ENCODE results near the gene STXBP2.

The STXBP2 gene

GRCh38 chr19:7610491-7611240 lies 26.2 kb upstream of the STXBP2 start:
- no peak for DNase-seq
- Histone ChIP-seq H3K9ac (ENCODE audit: low read depth, low read length) (no peak overlapping the region), H3K9me3 (ENCODE audit: insufficient read depth, low read length, severe bottlenecking) (no peaks in the 10 kb centered on the region), H4K20me1 (ENCODE audit: insufficient read depth, low read length) (no peaks in the 10 kb centered on the region), H3K4me1 (ENCODE audit: insufficient read depth, low read length) (no peaks in the 10 kb centered on the region), H3K27ac (ENCODE audit: low read length) (no peak overlapping the region), H3K4me2 (ENCODE audit: insufficient read depth, low read length) (no peak overlapping the region), H3K79me2 (ENCODE audit: insufficient read depth, low read length) (no peaks in the 10 kb centered on the region), H3K4me3 (ENCODE audit: low read depth in 1 of 2, low read length in 2 of 2) (no peak overlapping the region), H2AFZ (ENCODE audit: low read depth, low read length) (no peak overlapping the region), H3K36me3 (ENCODE audit: insufficient read depth, low read length) (no peaks in the 10 kb centered on the region), H3K27me3 (ENCODE audit: insufficient read depth, low read length, poor library complexity) (no peaks in the 10 kb centered on the region)
- ATAC-seq (ENCODE audit: insufficient read depth, low read depth) = no peak
- TF ChIP-seq CTCF (IDR thresholded peaks at IDR 0.05; ENCODE audit: borderline replicate concordance, extremely low read depth, low read length, poor library complexity, severe bottlenecking) (no peak), EZH2 (IDR thresholded peaks at IDR 0.05; ENCODE audit: borderline replicate concordance, low read depth, low read length, severe bottlenecking) (no peak)

- DNase-seq = no peak
- H3K4me2 ChIP-seq (ENCODE audit: insufficient read depth, low read length) = no peak overlapping the region
- H3K9me3 ChIP-seq (ENCODE audit: insufficient read depth, low read length, severe bottlenecking) = no peaks in the 10 kb centered on the region
- H2AFZ ChIP-seq (ENCODE audit: low read depth, low read length) = no peak overlapping the region
- H4K20me1 ChIP-seq (ENCODE audit: insufficient read depth, low read length) = no peaks in the 10 kb centered on the region
- H3K27ac ChIP-seq (ENCODE audit: low read length) = no peak overlapping the region
- H3K36me3 ChIP-seq (ENCODE audit: insufficient read depth, low read length) = no peaks in the 10 kb centered on the region
- TF ChIP-seq EZH2 (IDR thresholded peaks at IDR 0.05; ENCODE audit: borderline replicate concordance, low read depth, low read length, severe bottlenecking) = no peak
- ATAC-seq (ENCODE audit: insufficient read depth, low read depth) = no peak
- no peak overlapping the region for H3K9ac ChIP-seq (ENCODE audit: low read depth, low read length)
- no peaks in the 10 kb centered on the region for H3K4me1 ChIP-seq (ENCODE audit: insufficient read depth, low read length)
- H3K79me2 ChIP-seq (ENCODE audit: insufficient read depth, low read length) = no peaks in the 10 kb centered on the region
- no peak overlapping the region for H3K4me3 ChIP-seq (ENCODE audit: low read depth in 1 of 2, low read length in 2 of 2)
- H3K27me3 ChIP-seq (ENCODE audit: insufficient read depth, low read length, poor library complexity) = no peaks in the 10 kb centered on the region
Measured at GRCh38 chr19:7611541-7612279, 25.2 kb upstream of the STXBP2 start.

GRCh38 chr19:7612282-7613274 lies 24.3 kb upstream of the STXBP2 start:
- Histone ChIP-seq H4K20me1 (ENCODE audit: insufficient read depth, low read length) (no peaks in the 10 kb centered on the region), H3K79me2 (ENCODE audit: insufficient read depth, low read length) (no peaks in the 10 kb centered on the region), H3K27me3 (ENCODE audit: insufficient read depth, low read length, poor library complexity) (no peaks in the 10 kb centered on the region), H3K27ac (ENCODE audit: low read length) (no peak overlapping the region), H3K9me3 (ENCODE audit: insufficient read depth, low read length, severe bottlenecking) (no peaks in the 10 kb centered on the region), H3K4me1 (ENCODE audit: insufficient read depth, low read length) (no peaks in the 10 kb centered on the region), H2AFZ (ENCODE audit: low read depth, low read length) (no peak overlapping the region), H3K4me3 (ENCODE audit: low read depth in 1 of 2, low read length in 2 of 2) (no peak overlapping the region), H3K9ac (ENCODE audit: low read depth, low read length) (no peak overlapping the region), H3K36me3 (ENCODE audit: insufficient read depth, low read length) (no peaks in the 10 kb centered on the region), H3K4me2 (ENCODE audit: insufficient read depth, low read length) (no peak overlapping the region)
- no peak for ATAC-seq (ENCODE audit: insufficient read depth, low read depth)
- TF ChIP-seq CTCF (IDR thresholded peaks at IDR 0.05; ENCODE audit: borderline replicate concordance, extremely low read depth, low read length, poor library complexity, severe bottlenecking) (no peak), EZH2 (IDR thresholded peaks at IDR 0.05; ENCODE audit: borderline replicate concordance, low read depth, low read length, severe bottlenecking) (no peak)
- DNase-seq = no peak

Data from DND-41 (cell line).